ENCODE measurements around the gene METTL16.
A peak's percentile ranks its signal among the peaks of the same experiment; 100 is the strongest.
"Not testable (repeated sequence)": the region's sequence is repeated elsewhere in the genome, so short reads cannot be mapped to it uniquely, and the experiment has no call there.

METTL16 gene

GRCh38 chr17:2450016-2450650 lies 61.6 kb downstream of the METTL16 start:
- DNase-seq (ENCODE audit: low spot score), result no peak

GRCh38 chr17:2449486-2449885 lies 62.2 kb downstream of the METTL16 start:
- no peak for DNase-seq (ENCODE audit: low spot score)

GRCh38 chr17:2447479-2447878 lies 64.2 kb downstream of the METTL16 start:
- not testable (repeated sequence) for DNase-seq (ENCODE audit: low spot score)

- DNase-seq (ENCODE audit: low spot score), result no peak
Measured at GRCh38 chr17:2445638-2446037, 66.0 kb downstream of the METTL16 start.

- no peak for DNase-seq (ENCODE audit: low spot score)
Measured at GRCh38 chr17:2444382-2444781, 67.3 kb downstream of the METTL16 start.

GRCh38 chr17:2442166-2442565 lies 69.5 kb downstream of the METTL16 start:
- DNase-seq (ENCODE audit: low spot score), result no peak

- no peak for DNase-seq (ENCODE audit: low spot score)
Measured at GRCh38 chr17:2440930-2441329, 70.8 kb downstream of the METTL16 start.

- not testable (repeated sequence) for DNase-seq (ENCODE audit: low spot score)
Measured at GRCh38 chr17:2439997-2440396, 71.7 kb downstream of the METTL16 start.

GRCh38 chr17:2438823-2439222 lies 72.9 kb downstream of the METTL16 start:
- DNase-seq (ENCODE audit: low spot score), result no peak

- DNase-seq (ENCODE audit: low spot score), result no peak
Measured at GRCh38 chr17:2436316-2436905, 75.3 kb downstream of the METTL16 start.

- DNase-seq (ENCODE audit: low spot score), result no peak
Measured at GRCh38 chr17:2435862-2436261, 75.8 kb downstream of the METTL16 start.

GRCh38 chr17:2435181-2435741 lies 76.4 kb downstream of the METTL16 start:
- peak; percentile 64 for DNase-seq (ENCODE audit: low spot score)

GRCh38 chr17:2433696-2434095 lies 78.0 kb downstream of the METTL16 start:
- DNase-seq (ENCODE audit: low spot score), result no peak

- no peak for DNase-seq (ENCODE audit: low spot score)
Measured at GRCh38 chr17:2427910-2428309, 83.8 kb downstream of the METTL16 start.

GRCh38 chr17:2427215-2427614 lies 84.5 kb downstream of the METTL16 start:
- DNase-seq (ENCODE audit: low spot score), result no peak

GRCh38 chr17:2423271-2423670 lies 88.4 kb downstream of the METTL16 start:
- no peak for DNase-seq (ENCODE audit: low spot score)

- peak; percentile 48 for DNase-seq (ENCODE audit: low spot score)
Measured at GRCh38 chr17:2421315-2422147, 90.2 kb downstream of the METTL16 start.

GRCh38 chr17:2420176-2420575 lies 91.5 kb downstream of the METTL16 start:
- peak; percentile 39 for DNase-seq (ENCODE audit: low spot score)

GRCh38 chr17:2419486-2419885 lies 92.2 kb downstream of the METTL16 start:
- DNase-seq (ENCODE audit: low spot score), result no peak

- DNase-seq (ENCODE audit: low spot score), result peak; percentile 43
Measured at GRCh38 chr17:2418572-2418971, 93.1 kb downstream of the METTL16 start.

- peak; percentile 94 for DNase-seq (ENCODE audit: low spot score)
Measured at GRCh38 chr17:2416010-2416734, 95.5 kb downstream of the METTL16 start.

GRCh38 chr17:2415081-2415480 lies 96.6 kb downstream of the METTL16 start:
- no peak for DNase-seq (ENCODE audit: low spot score)

Data from ecto neural progenitor cell (in vitro differentiated cells).